Measurements from ENCODE around the gene MEAF6. TPM values are rescaled to one million over a fixed set of nuclear protein-coding genes. Genes with fewer than 3 reads are reported as not detected.
"Not testable (repeated sequence)": the region's sequence is repeated elsewhere in the genome, so short reads cannot be mapped to it uniquely, and the experiment has no call there.

Gene MEAF6
- total and polyA plus RNA-seq, 2 donors (not counting 1 experiment from before 2014, with no cell fraction given): 49.4 to 56.0 TPM

DNA sequence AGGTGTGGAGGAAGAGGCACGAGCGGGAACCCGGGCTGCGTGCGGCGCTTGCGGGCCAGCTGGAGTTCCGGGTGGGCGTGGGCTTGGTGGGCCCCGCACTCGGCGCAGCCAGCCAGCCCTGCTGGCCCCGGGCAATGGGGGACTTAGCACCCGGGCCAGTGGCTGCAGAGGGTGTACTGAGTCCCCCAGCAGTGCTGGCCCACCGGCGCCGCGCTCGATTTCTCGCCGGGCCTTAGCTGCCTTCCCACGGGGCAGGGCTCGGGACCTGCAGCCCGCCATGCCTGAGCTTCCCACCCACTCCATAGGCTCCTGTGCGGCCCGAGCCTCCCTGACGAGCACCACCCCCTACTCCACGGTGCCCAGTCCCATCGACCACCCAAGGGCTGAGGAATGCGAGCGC is 3.7 kb upstream of the MEAF6 start:
- H3K9me3 ChIP-seq (ENCODE audit: control insufficient read depth, insufficient read depth, low read depth, low read length); H3K27ac ChIP-seq (ENCODE audit: insufficient read depth, low read length): not testable (repeated sequence)

DNA sequence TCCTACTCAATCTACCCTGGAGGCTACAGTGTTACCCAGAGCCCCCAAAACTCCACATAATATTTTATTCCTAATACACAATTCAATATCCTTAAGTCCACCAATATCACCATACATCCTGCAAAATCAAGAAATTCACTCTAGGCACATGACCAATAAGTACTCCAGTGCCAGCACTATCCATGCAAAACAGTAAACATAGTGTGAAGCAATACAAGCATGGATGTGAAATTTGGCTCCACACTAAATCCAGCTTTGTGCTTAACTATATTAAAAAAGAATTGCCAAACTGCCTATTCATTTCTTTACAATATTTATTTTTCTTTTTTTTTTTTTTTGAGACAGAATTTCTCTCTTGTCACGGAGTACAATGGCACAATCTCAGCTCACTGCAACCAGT is 3.0 kb upstream of the MEAF6 start:
- TF ChIP-seq, protein P1, sequence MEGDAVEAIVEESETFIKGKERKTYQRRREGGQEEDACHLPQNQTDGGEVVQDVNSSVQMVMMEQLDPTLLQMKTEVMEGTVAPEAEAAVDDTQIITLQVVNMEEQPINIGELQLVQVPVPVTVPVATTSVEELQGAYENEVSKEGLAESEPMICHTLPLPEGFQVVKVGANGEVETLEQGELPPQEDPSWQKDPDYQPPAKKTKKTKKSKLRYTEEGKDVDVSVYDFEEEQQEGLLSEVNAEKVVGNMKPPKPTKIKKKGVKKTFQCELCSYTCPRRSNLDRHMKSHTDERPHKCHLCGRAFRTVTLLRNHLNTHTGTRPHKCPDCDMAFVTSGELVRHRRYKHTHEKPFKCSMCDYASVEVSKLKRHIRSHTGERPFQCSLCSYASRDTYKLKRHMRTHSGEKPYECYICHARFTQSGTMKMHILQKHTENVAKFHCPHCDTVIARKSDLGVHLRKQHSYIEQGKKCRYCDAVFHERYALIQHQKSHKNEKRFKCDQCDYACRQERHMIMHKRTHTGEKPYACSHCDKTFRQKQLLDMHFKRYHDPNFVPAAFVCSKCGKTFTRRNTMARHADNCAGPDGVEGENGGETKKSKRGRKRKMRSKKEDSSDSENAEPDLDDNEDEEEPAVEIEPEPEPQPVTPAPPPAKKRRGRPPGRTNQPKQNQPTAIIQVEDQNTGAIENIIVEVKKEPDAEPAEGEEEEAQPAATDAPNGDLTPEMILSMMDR (conservative IDR thresholded peaks at IDR 0.05 in 1 of 2, IDR thresholded peaks at IDR 0.05 in 1 of 2; ENCODE audit: low read depth in 1 of 2, low read length in 2 of 2): no peak
- no peak for TF ChIP-seq EZH2 (IDR thresholded peaks at IDR 0.05; ENCODE audit: low read length, missing control alignments)
- Histone ChIP-seq H3K27me3 (ENCODE audit: control insufficient read depth, insufficient read depth, low read length) (no peaks in the 10 kb centered on the region), H3K27ac (ENCODE audit: insufficient read depth, low read length) (no peak overlapping the region), H3K36me3 (ENCODE audit: control insufficient read depth, insufficient read depth, low read length) (no peaks in the 10 kb centered on the region), H3K9ac (ENCODE audit: insufficient read depth, low read length) (no peak overlapping the region), H3K9me3 (ENCODE audit: control insufficient read depth, insufficient read depth, low read depth, low read length) (no peaks in the 10 kb centered on the region), H3K4me2 (ENCODE audit: extremely low read depth, insufficient read depth, low read length) (no peak overlapping the region), H3K4me1 (ENCODE audit: control insufficient read depth, extremely low read depth, insufficient read depth, low read length) (no peaks in the 10 kb centered on the region), H4K20me1 (ENCODE audit: control insufficient read depth, extremely low read depth, insufficient read depth, low read length) (no peaks in the 10 kb centered on the region), H2AFZ (ENCODE audit: low read length) (no peak overlapping the region), H3K79me2 (ENCODE audit: control insufficient read depth, insufficient read depth, low read length) (peaks cover 12% of the 10 kb centered on the region), H3K4me3 (replicated peaks in 1 of 4; ENCODE audit: control extremely low read depth in 1 of 4, insufficient read depth in 1 of 4, low read depth in 3 of 4, low read length in 4 of 4) (no peak overlapping the region)
- DNase-seq (ENCODE audit: low read depth in 2 of 2): peak in 1 of 2 donors; percentile 40

More for the DNA sequence above, 3.7 kb upstream of the MEAF6 start:
- not testable (repeated sequence) for DNase-seq (ENCODE audit: low read depth in 2 of 2); H4K20me1 ChIP-seq (ENCODE audit: control insufficient read depth, extremely low read depth, insufficient read depth, low read length); H3K4me2 ChIP-seq (ENCODE audit: extremely low read depth, insufficient read depth, low read length); H3K27me3 ChIP-seq (ENCODE audit: control insufficient read depth, insufficient read depth, low read length); H3K4me3 ChIP-seq (replicated peaks in 1 of 4; ENCODE audit: control extremely low read depth in 1 of 4, insufficient read depth in 1 of 4, low read depth in 3 of 4, low read length in 4 of 4); H3K9ac ChIP-seq (ENCODE audit: insufficient read depth, low read length); H3K79me2 ChIP-seq (ENCODE audit: control insufficient read depth, insufficient read depth, low read length); H3K36me3 ChIP-seq (ENCODE audit: control insufficient read depth, insufficient read depth, low read length); H3K4me1 ChIP-seq (ENCODE audit: control insufficient read depth, extremely low read depth, insufficient read depth, low read length); H2AFZ ChIP-seq (ENCODE audit: low read length)

DNA sequence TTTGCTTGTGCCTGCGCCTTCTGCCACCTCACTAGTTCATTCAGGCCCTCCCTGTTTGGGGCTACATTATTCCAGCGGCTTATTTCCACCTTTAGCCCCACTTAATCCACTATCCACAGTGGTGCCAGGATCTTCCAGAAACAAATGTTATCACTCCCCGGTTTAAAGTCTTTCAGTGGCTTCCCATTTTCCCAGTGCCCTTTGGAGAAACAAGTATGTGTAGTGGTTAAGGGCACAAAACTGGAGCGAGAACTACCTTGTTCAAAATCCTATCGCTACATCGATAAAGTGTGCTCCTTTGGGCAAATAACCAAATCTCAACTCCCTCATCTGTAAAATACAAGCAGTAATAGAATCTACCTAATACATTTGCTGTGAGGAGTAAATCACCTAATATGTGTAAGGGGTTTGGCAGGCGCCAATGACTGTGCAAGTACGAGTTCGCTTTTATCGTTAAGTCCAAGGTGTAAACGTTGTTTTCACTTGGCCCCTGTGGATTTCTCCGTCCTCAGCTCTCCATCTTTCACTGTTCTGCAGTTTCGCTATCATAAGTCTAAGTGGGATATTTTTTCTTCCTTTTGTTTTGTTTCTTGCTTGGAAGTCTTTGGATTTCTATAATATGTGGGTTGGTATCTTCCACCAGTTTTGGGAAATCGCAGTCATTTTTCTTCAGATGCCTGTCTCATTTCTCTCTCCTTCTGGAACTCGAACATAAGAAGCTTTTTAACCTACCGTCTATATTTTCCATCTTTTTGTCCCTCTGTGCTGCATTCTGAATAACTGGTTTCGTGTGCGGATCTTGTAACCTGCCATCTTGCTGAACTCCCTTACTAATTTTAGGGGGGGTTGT is 844 bp upstream of the MEAF6 start:
- H3K4me1 ChIP-seq (ENCODE audit: control insufficient read depth, extremely low read depth, insufficient read depth, low read length): no peaks in the 10 kb centered on the region
- no peak for DNase-seq (ENCODE audit: low read depth in 2 of 2)
- peak overlapping the region; percentile 84 for H3K9ac ChIP-seq (ENCODE audit: insufficient read depth, low read length)
- H3K4me2 ChIP-seq (ENCODE audit: extremely low read depth, insufficient read depth, low read length): peak overlapping the region; percentile 99
- H3K9me3 ChIP-seq (ENCODE audit: control insufficient read depth, insufficient read depth, low read depth, low read length): no peaks in the 10 kb centered on the region
- no peak for TF ChIP-seq EZH2 (IDR thresholded peaks at IDR 0.05; ENCODE audit: low read length, missing control alignments)
- TF ChIP-seq, protein P1 (conservative IDR thresholded peaks at IDR 0.05 in 1 of 2, IDR thresholded peaks at IDR 0.05 in 1 of 2; ENCODE audit: low read depth in 1 of 2, low read length in 2 of 2): no peak
- H3K36me3 ChIP-seq (ENCODE audit: control insufficient read depth, insufficient read depth, low read length): no peaks in the 10 kb centered on the region
- H3K27ac ChIP-seq (ENCODE audit: insufficient read depth, low read length): peak overlapping the region; percentile 96
- H4K20me1 ChIP-seq (ENCODE audit: control insufficient read depth, extremely low read depth, insufficient read depth, low read length): no peaks in the 10 kb centered on the region
- H3K79me2 ChIP-seq (ENCODE audit: control insufficient read depth, insufficient read depth, low read length): peaks cover 15% of the 10 kb centered on the region
- peak overlapping the region; percentile 73 to 90 (median 82) for H3K4me3 ChIP-seq (replicated peaks in 1 of 4; ENCODE audit: control extremely low read depth in 1 of 4, insufficient read depth in 1 of 4, low read depth in 3 of 4, low read length in 4 of 4)
- H2AFZ ChIP-seq (ENCODE audit: low read length): peak overlapping the region; percentile 92
- H3K27me3 ChIP-seq (ENCODE audit: control insufficient read depth, insufficient read depth, low read length): no peaks in the 10 kb centered on the region

All from fibroblast of lung (primary cell).